H1 (cell line): ENCODE measurements around the gene AFAP1L1.

Source experiments
- CEBPB ChIP-seq: IDR thresholded peaks from 2 replicates; pipeline ENCODE4 v1.6.1; 2012; ENCODE audit warnings: low read depth, low read length
- EP300 ChIP-seq, 2 experiments: IDR thresholded peaks; 1 replicate in 1 of 2; 2 replicates in 1 of 2; pipeline ENCODE4 v1.6.1; 2011 to 2012; ENCODE audit warnings: low read depth in 2 of 2, low read length in 2 of 2, mild to moderate bottlenecking in 2 of 2, borderline replicate concordance in 1 of 2, inconsistent platforms in 1 of 2, moderate library complexity in 1 of 2
- JUND ChIP-seq: IDR thresholded peaks from 2 replicates; pipeline ENCODE4 v1.6.1; 2011; ENCODE audit warnings: mild to moderate bottlenecking, improper control_type of control experiment, low read length
- KDM1A ChIP-seq: fragments of 200-600, 300-600 bp; sonication (generic); IDR thresholded peaks from 2 replicates; pipeline ENCODE4 v1.7.1; 2016; ENCODE audit warnings: mild to moderate bottlenecking, low read length, borderline replicate concordance
- POLR2A ChIP-seq, 2 experiments: IDR thresholded peaks; 1 replicate in 1 of 2; 2 replicates in 1 of 2; pipeline ENCODE4 v1.6.1; 2011; ENCODE audit warnings: low read depth in 2 of 2, low read length in 2 of 2, mild to moderate bottlenecking in 2 of 2; ENCODE audit errors: control extremely low read depth in 1 of 2
- RAD21 ChIP-seq, 2 experiments: IDR thresholded peaks in 1 of 2; conservative IDR thresholded peaks in 1 of 2; 2 replicates each; pipeline ENCODE4 v1.6.1; 2011; ENCODE audit warnings: low read depth in 2 of 2, low read length in 2 of 2, improper control_type of control experiment in 1 of 2, inconsistent platforms in 1 of 2, mild to moderate bottlenecking in 1 of 2, moderate library complexity in 1 of 2
- RFX5 ChIP-seq: IDR thresholded peaks from 2 replicates; pipeline ENCODE4 v1.6.1; 2011; ENCODE audit warnings: low read depth, low read length, improper control_type of control experiment, borderline replicate concordance
- RNF2 ChIP-seq: fragments of 200-900, 300-1000 bp; sonication (generic); IDR thresholded peaks from 2 replicates; pipeline ENCODE4 v1.7.1; 2016; ENCODE audit warnings: borderline replicate concordance, low read depth, mild to moderate bottlenecking, antibody characterized with exemption, low read length; ENCODE audit not compliant: poor library complexity, severe bottlenecking; ENCODE audit errors: missing control alignments
- TBP ChIP-seq: IDR thresholded peaks from 2 replicates; pipeline ENCODE4 v1.6.1; 2011; ENCODE audit warnings: low read depth, low read length, improper control_type of control experiment
- TF ChIP-seq, protein P1 (sequence below): IDR thresholded peaks from 2 replicates; pipeline ENCODE4 v1.6.1; 2012; ENCODE audit warnings: inconsistent platforms
- TF ChIP-seq, protein P2 (sequence below), 3 experiments: IDR thresholded peaks; 1 replicate in 2 of 3; 2 replicates in 1 of 3; pipeline versions ENCODE4 v1.5.1 to v1.6.1; 2011; ENCODE audit warnings: low read length in 3 of 3, mild to moderate bottlenecking in 3 of 3, inconsistent platforms in 2 of 3, low read depth in 1 of 3, moderate library complexity in 1 of 3; ENCODE audit not compliant: insufficient read depth in 1 of 3; ENCODE audit errors: control extremely low read depth in 1 of 3
- TF ChIP-seq, protein P3 (sequence below): IDR thresholded peaks from 2 replicates; pipeline ENCODE4 v1.6.1; 2012; ENCODE audit warnings: inconsistent platforms
- TF ChIP-seq, protein P4 (sequence below): IDR thresholded peaks from 2 replicates; pipeline ENCODE4 v1.6.1; 2012; ENCODE audit warnings: low read length, inconsistent platforms

DNA sequence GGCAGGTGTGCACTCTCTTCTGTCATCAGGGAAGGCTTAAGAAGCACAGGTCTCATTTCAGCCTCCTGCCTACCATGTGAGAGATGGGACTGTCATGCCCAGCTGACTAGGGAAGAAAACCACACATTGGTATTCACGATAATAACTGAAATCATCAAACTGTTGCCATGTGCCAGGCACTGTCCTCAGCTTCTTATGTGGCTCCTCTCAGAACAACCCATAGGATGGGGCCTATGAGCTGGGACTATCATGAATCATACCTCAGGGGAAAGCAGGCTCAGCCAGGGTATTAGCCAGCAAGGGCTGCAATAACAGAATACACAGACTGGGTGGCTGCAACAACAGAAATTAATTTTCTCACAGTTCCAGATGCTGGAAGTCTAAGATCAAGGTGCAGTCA lies 3.3 kb downstream of the AFAP1L1 start:
- TF ChIP-seq RFX5 (no peak), CEBPB (no peak), POLR2A (IDR thresholded peaks at IDR 0.05; ENCODE audit: control extremely low read depth in 1 of 2, low read depth in 2 of 2, low read length in 2 of 2) (no peak), EP300 (IDR thresholded peaks at IDR 0.05; ENCODE audit: borderline replicate concordance in 1 of 2, low read depth in 2 of 2, low read length in 2 of 2) (no peak), KDM1A (no peak), RNF2 (no peak), JUND (no peak), RAD21 (IDR thresholded peaks at IDR 0.05 in 1 of 2, conservative IDR thresholded peaks at IDR 0.05 in 1 of 2; ENCODE audit: low read depth in 2 of 2, low read length in 2 of 2) (no peak), TBP (no peak)
- TF ChIP-seq, protein P1, sequence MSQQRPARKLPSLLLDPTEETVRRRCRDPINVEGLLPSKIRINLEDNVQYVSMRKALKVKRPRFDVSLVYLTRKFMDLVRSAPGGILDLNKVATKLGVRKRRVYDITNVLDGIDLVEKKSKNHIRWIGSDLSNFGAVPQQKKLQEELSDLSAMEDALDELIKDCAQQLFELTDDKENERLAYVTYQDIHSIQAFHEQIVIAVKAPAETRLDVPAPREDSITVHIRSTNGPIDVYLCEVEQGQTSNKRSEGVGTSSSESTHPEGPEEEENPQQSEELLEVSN = no peak
- TF ChIP-seq, protein P2, sequence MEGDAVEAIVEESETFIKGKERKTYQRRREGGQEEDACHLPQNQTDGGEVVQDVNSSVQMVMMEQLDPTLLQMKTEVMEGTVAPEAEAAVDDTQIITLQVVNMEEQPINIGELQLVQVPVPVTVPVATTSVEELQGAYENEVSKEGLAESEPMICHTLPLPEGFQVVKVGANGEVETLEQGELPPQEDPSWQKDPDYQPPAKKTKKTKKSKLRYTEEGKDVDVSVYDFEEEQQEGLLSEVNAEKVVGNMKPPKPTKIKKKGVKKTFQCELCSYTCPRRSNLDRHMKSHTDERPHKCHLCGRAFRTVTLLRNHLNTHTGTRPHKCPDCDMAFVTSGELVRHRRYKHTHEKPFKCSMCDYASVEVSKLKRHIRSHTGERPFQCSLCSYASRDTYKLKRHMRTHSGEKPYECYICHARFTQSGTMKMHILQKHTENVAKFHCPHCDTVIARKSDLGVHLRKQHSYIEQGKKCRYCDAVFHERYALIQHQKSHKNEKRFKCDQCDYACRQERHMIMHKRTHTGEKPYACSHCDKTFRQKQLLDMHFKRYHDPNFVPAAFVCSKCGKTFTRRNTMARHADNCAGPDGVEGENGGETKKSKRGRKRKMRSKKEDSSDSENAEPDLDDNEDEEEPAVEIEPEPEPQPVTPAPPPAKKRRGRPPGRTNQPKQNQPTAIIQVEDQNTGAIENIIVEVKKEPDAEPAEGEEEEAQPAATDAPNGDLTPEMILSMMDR (IDR thresholded peaks at IDR 0.05; ENCODE audit: control extremely low read depth in 1 of 3, insufficient read depth in 1 of 3, low read depth in 1 of 3, low read length in 3 of 3) = no peak
- TF ChIP-seq, protein P3, sequence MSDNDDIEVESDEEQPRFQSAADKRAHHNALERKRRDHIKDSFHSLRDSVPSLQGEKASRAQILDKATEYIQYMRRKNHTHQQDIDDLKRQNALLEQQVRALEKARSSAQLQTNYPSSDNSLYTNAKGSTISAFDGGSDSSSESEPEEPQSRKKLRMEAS = no peak
- TF ChIP-seq, protein P4, sequence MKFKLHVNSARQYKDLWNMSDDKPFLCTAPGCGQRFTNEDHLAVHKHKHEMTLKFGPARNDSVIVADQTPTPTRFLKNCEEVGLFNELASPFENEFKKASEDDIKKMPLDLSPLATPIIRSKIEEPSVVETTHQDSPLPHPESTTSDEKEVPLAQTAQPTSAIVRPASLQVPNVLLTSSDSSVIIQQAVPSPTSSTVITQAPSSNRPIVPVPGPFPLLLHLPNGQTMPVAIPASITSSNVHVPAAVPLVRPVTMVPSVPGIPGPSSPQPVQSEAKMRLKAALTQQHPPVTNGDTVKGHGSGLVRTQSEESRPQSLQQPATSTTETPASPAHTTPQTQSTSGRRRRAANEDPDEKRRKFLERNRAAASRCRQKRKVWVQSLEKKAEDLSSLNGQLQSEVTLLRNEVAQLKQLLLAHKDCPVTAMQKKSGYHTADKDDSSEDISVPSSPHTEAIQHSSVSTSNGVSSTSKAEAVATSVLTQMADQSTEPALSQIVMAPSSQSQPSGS = no peak
